Caco-2 (cell line): Measurements from ENCODE around the gene CCDC188. TPM values are rescaled to one million over a fixed set of nuclear protein-coding genes. Genes with fewer than 3 reads are reported as not detected.

Experiments used
- BruUV-seq: library from RNA; stranded (reverse); fragments of 400-500 nt; replicated peaks from 2 replicates; lab custom pipeline; 2021; lab: Mats Ljungman, UMichigan
- CTCF ChIA-PET: fragments of 300-600 bp; sonication (Branson Sonifier 250); formaldehyde crosslinking; loops from one replicate; lab custom pipeline; 2022; ENCODE audit warnings: antibody characterized with exemption; lab: Charles Lee
- POLR2A ChIA-PET: fragments of 300-600 bp; sonication (Branson Sonifier 250); formaldehyde crosslinking; loops from one replicate; lab custom pipeline; 2022; ENCODE audit warnings: antibody characterized with exemption; lab: Charles Lee
- DNase-seq, 2 experiments: peaks; one replicate each; pipeline versions ENCODE4 v3.0.0 to v3.0.0-alpha.2; 2020 to 2022
- H3K27me3 ChIP-seq: replicated peaks from 2 replicates; pipeline ENCODE4 v1.6.0; 2011; ENCODE audit warnings: low read length; ENCODE audit not compliant: control insufficient read depth, insufficient read depth
- H3K36me3 ChIP-seq: 2 replicates; pipeline ENCODE4 v1.5.1; 2011; ENCODE audit warnings: low read length; ENCODE audit not compliant: control insufficient read depth, insufficient read depth
- H3K4me1 ChIP-seq: fragments of 250-450 bp; sonication (Bioruptor Pico); 2 replicates; pipeline ENCODE4 v1.5.1; 2020; ENCODE audit warnings: mild to moderate bottlenecking
- H3K4me3 ChIP-seq: 2 replicates; pipeline ENCODE4 v1.5.1; 2011; ENCODE audit warnings: low read depth, mild to moderate bottlenecking, control low read depth, low read length
- H3K9me3 ChIP-seq: fragments of 250-450 bp; sonication (Bioruptor Pico); 2 replicates; pipeline ENCODE4 v1.5.1; 2020; ENCODE audit warnings: mild to moderate bottlenecking, moderate library complexity
- H3K27ac Mint-ChIP-seq: one replicate; pipeline ENCODE4 v1.8.0; 2022; ENCODE audit warnings: mixed read lengths; ENCODE audit not compliant: unreplicated experiment
- H3K27me3 Mint-ChIP-seq: one replicate; pipeline ENCODE4 v1.8.0; 2022; ENCODE audit warnings: mixed read lengths; ENCODE audit not compliant: insufficient read depth, unreplicated experiment
- H3K36me3 Mint-ChIP-seq: one replicate; pipeline ENCODE4 v1.8.0; 2022; ENCODE audit warnings: mild to moderate bottlenecking, mixed read lengths; ENCODE audit not compliant: insufficient read depth, unreplicated experiment
- H3K4me1 Mint-ChIP-seq: one replicate; pipeline ENCODE4 v1.8.0; 2022; ENCODE audit warnings: low read depth, mixed read lengths; ENCODE audit not compliant: unreplicated experiment
- H3K4me3 Mint-ChIP-seq: one replicate; pipeline ENCODE4 v1.8.0; 2022; ENCODE audit warnings: mild to moderate bottlenecking, moderate library complexity, mixed read lengths; ENCODE audit not compliant: unreplicated experiment
- H3K9me3 Mint-ChIP-seq: one replicate; pipeline ENCODE4 v1.8.0; 2022; ENCODE audit warnings: mixed read lengths; ENCODE audit not compliant: unreplicated experiment
- CTCF ChIP-seq, 2 experiments: fragments of 200-600 bp in 1 of 2; IDR thresholded peaks; 1 replicate in 1 of 2; 2 replicates in 1 of 2; pipeline versions ENCODE4 v1.5.1 to v1.8.0; 2011 to 2022; ENCODE audit warnings: antibody characterized with exemption in 1 of 2, control low read depth in 1 of 2, inconsistent platforms in 1 of 2, low read depth in 1 of 2, low read length in 1 of 2, mild to moderate bottlenecking in 1 of 2, moderate library complexity in 1 of 2; ENCODE audit not compliant: insufficient read depth in 1 of 2, severe bottlenecking in 1 of 2, unreplicated experiment in 1 of 2
- intact Hi-C: fragments of 100-400 bp; cut with micrococcal nuclease; formaldehyde crosslinking; loops from one replicate; pipeline ENCODE4 v1.10.0; 2022; ENCODE audit not compliant: unreplicated experiment
- total RNA-seq: library from RNA; stranded (reverse); gene quantifications from 2 replicates; pipeline ENCODE4 v1.2.3, GENCODE V29; 2022

Gene CCDC188
- total RNA-seq, 1 experiment from 2014 or later: not detected

DNA sequence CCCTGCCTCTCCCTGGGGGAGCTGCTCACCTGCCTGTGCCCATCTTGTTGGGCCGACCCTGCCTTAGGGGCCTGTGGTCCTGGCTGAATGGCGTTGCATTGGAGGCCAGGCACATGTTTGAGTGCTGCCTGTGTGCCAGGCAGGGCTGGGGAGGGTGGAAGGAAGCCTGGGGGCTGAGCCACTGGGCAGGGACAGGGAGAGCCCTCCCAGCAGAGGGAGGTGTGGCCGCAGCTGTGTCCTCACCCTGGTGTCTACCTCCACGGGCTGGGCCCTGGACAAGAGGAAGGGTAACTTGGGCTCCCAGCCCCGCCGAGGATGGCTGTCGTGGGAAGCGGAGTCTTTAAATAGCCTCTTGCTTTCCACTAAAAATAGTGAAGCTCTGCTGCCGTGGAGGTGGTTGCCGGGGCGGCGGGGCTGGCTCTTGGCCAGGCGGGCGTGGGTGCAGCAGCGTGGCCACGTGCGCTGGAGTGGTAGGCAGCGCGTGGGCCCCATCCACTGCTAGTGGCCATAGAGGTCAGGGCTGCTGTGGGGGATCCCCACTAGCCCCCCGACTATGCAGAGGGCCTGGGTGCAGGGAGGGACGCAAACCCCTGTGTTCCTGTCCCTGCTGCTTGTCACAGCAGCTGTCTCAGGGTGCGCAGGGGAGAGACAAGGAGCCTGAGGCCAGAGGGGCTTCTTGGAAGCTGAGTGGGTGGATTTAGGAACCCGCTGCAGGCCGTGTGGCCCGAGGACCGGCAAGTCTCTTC lies 13.0 kb downstream of the CCDC188 start:
- no peak for TF ChIP-seq CTCF (IDR thresholded peaks at IDR 0.05; ENCODE audit: insufficient read depth in 1 of 2, low read depth in 1 of 2, low read length in 1 of 2, severe bottlenecking in 1 of 2, unreplicated experiment in 1 of 2)
- no TSS peak for BruUV-seq
- Mint-ChIP-seq H3K36me3 (no peaks in the 10 kb centered on the region), H3K27ac (no peak overlapping the region), H3K27me3 (no peaks in the 10 kb centered on the region), H3K9me3 (no peaks in the 10 kb centered on the region), H3K4me3 (no peak overlapping the region), H3K4me1 (no peaks in the 10 kb centered on the region)
- intact Hi-C loops: no loop called here
- no peak for DNase-seq
- H3K36me3 ChIP-seq: no peaks in the 10 kb centered on the region
- no peaks in the 10 kb centered on the region for H3K4me1 ChIP-seq
- no peak overlapping the region for H3K4me3 ChIP-seq
- POLR2A ChIA-PET: no interaction called here
- CTCF ChIA-PET: no interaction called here
- no peaks in the 10 kb centered on the region for H3K9me3 ChIP-seq
- no peaks in the 10 kb centered on the region for H3K27me3 ChIP-seq

- POLR2A ChIA-PET: interaction anchor here (0.6 kb wide), 1 partner anchor 38 kb away, joined by 3 read pairs; no protein-coding TSS in a partner anchor
- TF ChIP-seq CTCF (IDR thresholded peaks at IDR 0.05; ENCODE audit: insufficient read depth in 1 of 2, low read depth in 1 of 2, low read length in 1 of 2, severe bottlenecking in 1 of 2, unreplicated experiment in 1 of 2): no peak
- Histone ChIP-seq H3K9me3 (no peaks in the 10 kb centered on the region), H3K4me1 (no peaks in the 10 kb centered on the region), H3K4me3 (no peak overlapping the region), H3K27me3 (no peaks in the 10 kb centered on the region), H3K36me3 (no peaks in the 10 kb centered on the region)
- H3K36me3 Mint-ChIP-seq: no peaks in the 10 kb centered on the region
- no peaks in the 10 kb centered on the region for H3K27me3 Mint-ChIP-seq
- no TSS peak for BruUV-seq
- no peak overlapping the region for H3K27ac Mint-ChIP-seq
- intact Hi-C loops: no loop called here
- DNase-seq: no peak
- H3K9me3 Mint-ChIP-seq: no peaks in the 10 kb centered on the region
- no peaks in the 10 kb centered on the region for H3K4me1 Mint-ChIP-seq
- CTCF ChIA-PET: no interaction called here
- H3K4me3 Mint-ChIP-seq: no peak overlapping the region
Measured at GRCh38 chr22:20137113-20137512, 13.7 kb downstream of the CCDC188 start.

GRCh38 chr22:20136603-20136873 lies 14.3 kb downstream of the CCDC188 start:
- Mint-ChIP-seq H3K9me3 (no peaks in the 10 kb centered on the region), H3K4me3 (no peak overlapping the region), H3K27me3 (no peaks in the 10 kb centered on the region), H3K36me3 (no peaks in the 10 kb centered on the region), H3K27ac (no peak overlapping the region), H3K4me1 (no peaks in the 10 kb centered on the region)
- Histone ChIP-seq H3K27me3 (no peaks in the 10 kb centered on the region), H3K4me3 (no peak overlapping the region), H3K4me1 (no peaks in the 10 kb centered on the region), H3K9me3 (no peaks in the 10 kb centered on the region), H3K36me3 (no peaks in the 10 kb centered on the region)
- TF ChIP-seq CTCF (IDR thresholded peaks at IDR 0.05; ENCODE audit: insufficient read depth in 1 of 2, low read depth in 1 of 2, low read length in 1 of 2, severe bottlenecking in 1 of 2, unreplicated experiment in 1 of 2): no peak
- intact Hi-C loops: no loop called here
- ChIA-PET CTCF (no interaction called here), POLR2A (interaction anchor here (0.6 kb wide), 1 partner anchor 37 kb away, joined by 3 read pairs; no protein-coding TSS in a partner anchor)
- no TSS peak for BruUV-seq
- DNase-seq: no peak
